Islet of Langerhans (tissue), 1 donor: Measurements from ENCODE around the gene CLN6.
"Not testable (repeated sequence)": the region's sequence is repeated elsewhere in the genome, so short reads cannot be mapped to it uniquely, and the experiment has no call there.

ENCODE experiments used
- FAIRE-seq: peaks from one replicate; lab custom pipeline; 2011; peaks lifted over from hg19 to GRCh38; lab: Jason Lieb, UNC

The CLN6 gene

GRCh38 chr15:68186671-68187397 is 42.7 kb downstream of the CLN6 start:
- FAIRE-seq = peak; percentile 88

GRCh38 chr15:68184616-68185480 is 44.7 kb downstream of the CLN6 start:
- no peak for FAIRE-seq

- peak; percentile 13 for FAIRE-seq
Measured at GRCh38 chr15:68183616-68184315, 45.8 kb downstream of the CLN6 start.

- no peak for FAIRE-seq
Measured at GRCh38 chr15:68177742-68178141, 51.8 kb downstream of the CLN6 start.

- FAIRE-seq = no peak
Measured at GRCh38 chr15:68176601-68177000, 52.9 kb downstream of the CLN6 start.

- FAIRE-seq = no peak
Measured at GRCh38 chr15:68175526-68175925, 54.0 kb downstream of the CLN6 start.

GRCh38 chr15:68173119-68173518 is 56.4 kb downstream of the CLN6 start:
- FAIRE-seq = no peak

- not testable (repeated sequence) for FAIRE-seq
Measured at GRCh38 chr15:68172037-68172436, 57.5 kb downstream of the CLN6 start.

- FAIRE-seq = no peak
Measured at GRCh38 chr15:68166847-68167246, 62.7 kb downstream of the CLN6 start.

- FAIRE-seq = no peak
Measured at GRCh38 chr15:68163191-68163590, 66.3 kb downstream of the CLN6 start.

- FAIRE-seq = no peak
Measured at GRCh38 chr15:68158046-68158628, 71.4 kb downstream of the CLN6 start.

GRCh38 chr15:68157074-68157473 is 72.5 kb downstream of the CLN6 start:
- no peak for FAIRE-seq
